Activated CD4-positive, alpha-beta T cell treated with anti-CD3 and anti-CD28 coated beads for 4 hours (primary cell): Measurements from ENCODE around the gene SOX15.
"Not testable (repeated sequence)": the region's sequence is repeated elsewhere in the genome, so short reads cannot be mapped to it uniquely, and the experiment has no call there.

Experiments used
- DNase-seq, 2 donors: peaks; one replicate each; pipeline ENCODE4 v3.0.0-alpha.2; 2020

Gene SOX15

GRCh38 chr17:7606280-7606679 is 16.4 kb upstream of the SOX15 start:
- no peak for DNase-seq

- DNase-seq, result not testable (repeated sequence)
These were observed 7.7 kb upstream of the SOX15 start for GRCh38 chr17:7597561-7597960.

- no peak for DNase-seq
These were observed 3.4 kb upstream of the SOX15 start for GRCh38 chr17:7593296-7593695.

- no peak for DNase-seq
These were observed 2.6 kb upstream of the SOX15 start for GRCh38 chr17:7592422-7593021.

- DNase-seq, result no peak
These were observed 1.7 kb upstream of the SOX15 start for GRCh38 chr17:7591596-7591995.

- no peak for DNase-seq
These were observed 849 bp upstream of the SOX15 start for GRCh38 chr17:7590743-7591142.

GRCh38 chr17:7589204-7589868 is 558 bp downstream of the SOX15 start:
- DNase-seq, result peak; percentile 63 to 68

- no peak for DNase-seq
These were observed 1.2 kb downstream of the SOX15 start for GRCh38 chr17:7588553-7589203.

GRCh38 chr17:7587420-7588151 is 2.3 kb downstream of the SOX15 start:
- DNase-seq, result no peak

GRCh38 chr17:7586673-7587419 is 3.0 kb downstream of the SOX15 start:
- no peak for DNase-seq

- DNase-seq, result peak; percentile 92 to 93
These were observed 6.4 kb downstream of the SOX15 start, which contains the start of gene MPDU1 for GRCh38 chr17:7583253-7584109. Gene MPDU1, plus strand, starts transcription at chr17:7583852. Its CDS starts 11 bp downstream, at chr17:7583863.

- no peak for DNase-seq
These were observed 7.3 kb downstream of the SOX15 start for GRCh38 chr17:7582396-7583252.

GRCh38 chr17:7580604-7581575 is 9.0 kb downstream of the SOX15 start:
- no peak for DNase-seq

GRCh38 chr17:7579834-7580603 is 9.9 kb downstream of the SOX15 start:
- DNase-seq, result no peak

- DNase-seq, result peak; percentile 66 to 75
These were observed 10.7 kb downstream of the SOX15 start, which contains the start of gene CD68 for GRCh38 chr17:7579001-7579833. Gene CD68, plus strand, starts transcription at chr17:7579638. Its CDS starts 40 bp downstream, at chr17:7579678.

GRCh38 chr17:7577327-7578199 is 12.3 kb downstream of the SOX15 start:
- no peak for DNase-seq
